IMR-90 (cell line): ENCODE data around the gene CAPN5. TPM values are rescaled to one million over a fixed set of nuclear protein-coding genes. Genes with fewer than 3 reads are reported as not detected.

ENCODE experiments used
- ATAC-seq: fragments of 200-7000 bp; cut with Tn5 transposase; 2 replicates; pipeline ENCODE4 v1.9.1; 2020; ENCODE audit warnings: low read depth, mild to moderate bottlenecking, moderate library complexity
- BruUV-seq: library from RNA; stranded (reverse); fragments of 400-500 nt; replicated peaks from 2 replicates; lab custom pipeline; 2021; lab: Mats Ljungman, UMichigan
- CTCF ChIA-PET: fragments of 300-600 bp; formaldehyde crosslinking; extraction: SDS; loops from one replicate; lab custom pipeline; 2021; ENCODE audit warnings: antibody characterized with exemption; lab: Yijun Ruan, JAX
- POLR2A ChIA-PET: fragments of 300-600 bp; sonication (Branson Sonifier 250); formaldehyde crosslinking; loops from one replicate; lab custom pipeline; 2022; ENCODE audit warnings: antibody characterized with exemption; ENCODE audit not compliant: unreplicated experiment; lab: Charles Lee
- DNase-seq: peaks from one replicate; pipeline ENCODE4 v3.0.0; 2013
- H2AFZ ChIP-seq: replicated peaks from 2 replicates; pipeline ENCODE3; 2013; ENCODE audit warnings: low read length, mild to moderate bottlenecking; ENCODE audit not compliant: poor library complexity
- H2AK5ac ChIP-seq: 2 replicates; pipeline ENCODE4 v1.6.1; 2013; ENCODE audit warnings: low read depth, low read length, inconsistent platforms
- H2AK9ac ChIP-seq: replicated peaks from 2 replicates; pipeline ENCODE3; 2013; ENCODE audit warnings: mild to moderate bottlenecking, low read depth, low read length, moderate library complexity; ENCODE audit not compliant: poor library complexity
- H2BK120ac ChIP-seq: 2 replicates; pipeline ENCODE4 v1.6.1; 2013; ENCODE audit warnings: low read depth, low read length, inconsistent platforms
- H2BK15ac ChIP-seq: 3 replicates; pipeline ENCODE4 v1.6.1; 2013; ENCODE audit warnings: low read depth, low read length, inconsistent platforms
- H2BK20ac ChIP-seq: 2 replicates; pipeline ENCODE4 v1.6.1; 2013; ENCODE audit warnings: low read depth, mild to moderate bottlenecking, inconsistent platforms, low read length, moderate library complexity
- H2BK5ac ChIP-seq: 2 replicates; pipeline ENCODE4 v1.6.1; 2013; ENCODE audit warnings: mild to moderate bottlenecking, low read depth, low read length, inconsistent platforms; ENCODE audit not compliant: poor library complexity, severe bottlenecking
- H3K14ac ChIP-seq: replicated peaks from 2 replicates; pipeline ENCODE4 v1.6.1; 2013; ENCODE audit warnings: low read depth, low read length, inconsistent platforms
- H3K18ac ChIP-seq: 2 replicates; pipeline ENCODE4 v1.6.1; 2013; ENCODE audit warnings: low read depth, low read length, control low read depth
- H3K23ac ChIP-seq: 2 replicates; pipeline ENCODE4 v1.6.1; 2013; ENCODE audit warnings: low read depth, low read length, inconsistent platforms
- H3K27ac ChIP-seq: 2 replicates; pipeline ENCODE4 v1.5.1; 2013; ENCODE audit warnings: mild to moderate bottlenecking, control low read depth, low read length; ENCODE audit not compliant: insufficient read depth
- H3K27me3 ChIP-seq: 2 replicates; pipeline ENCODE4 v1.6.1; 2013; ENCODE audit warnings: low read length; ENCODE audit not compliant: control insufficient read depth, insufficient read depth
- H3K36me3 ChIP-seq: 2 replicates; pipeline ENCODE4 v1.6.1; 2013; ENCODE audit warnings: low read length, mixed read lengths; ENCODE audit not compliant: control insufficient read depth, insufficient read depth
- H3K4ac ChIP-seq: 2 replicates; pipeline ENCODE4 v1.6.1; 2013; ENCODE audit warnings: low read depth, low read length, inconsistent platforms
- H3K4me1 ChIP-seq: 2 replicates; pipeline ENCODE4 v1.6.1; 2013; ENCODE audit warnings: low read length, mixed read lengths; ENCODE audit not compliant: control insufficient read depth, insufficient read depth
- H3K4me2 ChIP-seq: 2 replicates; pipeline ENCODE4 v1.6.1; 2013; ENCODE audit warnings: low read depth, mild to moderate bottlenecking, control low read depth, low read length, moderate library complexity
- H3K4me3 ChIP-seq: 2 replicates; pipeline ENCODE4 v1.5.1; 2013; ENCODE audit warnings: low read depth, mild to moderate bottlenecking, control low read depth, low read length, moderate library complexity; ENCODE audit not compliant: insufficient read depth
- H3K56ac ChIP-seq: 2 replicates; pipeline ENCODE4 v1.6.1; 2013; ENCODE audit warnings: low read length, inconsistent platforms; ENCODE audit not compliant: insufficient read depth; ENCODE audit errors: extremely low read depth
- H3K79me1 ChIP-seq, 2 experiments: 2 replicates each; pipeline ENCODE4 v1.6.1; 2013; ENCODE audit warnings: low read length in 2 of 2, inconsistent platforms in 1 of 2, low read depth in 1 of 2
- H3K9ac ChIP-seq: 2 replicates; pipeline ENCODE4 v1.6.1; 2013; ENCODE audit warnings: low read depth, low read length, control low read depth
- H3K9me1 ChIP-seq: 2 replicates; pipeline ENCODE4 v1.6.1; 2013; ENCODE audit warnings: low read length, inconsistent platforms; ENCODE audit not compliant: insufficient read depth
- H3K9me3 ChIP-seq: 2 replicates; pipeline ENCODE4 v1.6.1; 2013; ENCODE audit warnings: low read length; ENCODE audit not compliant: control insufficient read depth, insufficient read depth
- H4K20me1 ChIP-seq: 2 replicates; pipeline ENCODE4 v1.6.1; 2013; ENCODE audit warnings: low read length, inconsistent platforms; ENCODE audit not compliant: insufficient read depth
- H4K5ac ChIP-seq: 2 replicates; pipeline ENCODE4 v1.6.1; 2013; ENCODE audit warnings: mild to moderate bottlenecking, low read depth, low read length, control low read depth
- H4K8ac ChIP-seq, 2 experiments: 2 replicates each; pipeline ENCODE4 v1.6.1; 2013; ENCODE audit warnings: low read depth in 2 of 2, low read length in 2 of 2, control low read depth in 1 of 2, inconsistent platforms in 1 of 2
- H4K91ac ChIP-seq: 2 replicates; pipeline ENCODE4 v1.6.1; 2013; ENCODE audit warnings: low read depth, low read length, inconsistent platforms; ENCODE audit not compliant: insufficient read depth
- BHLHE40 ChIP-seq: fragments of 150-350 bp; IDR thresholded peaks from 2 replicates; pipeline ENCODE4 v1.6.1; 2016; ENCODE audit warnings: mild to moderate bottlenecking, low read depth, low read length
- CEBPB ChIP-seq: IDR thresholded peaks from 2 replicates; pipeline ENCODE4 v1.6.1; 2012; ENCODE audit warnings: low read depth, low read length, improper control_type of control experiment
- CHD1 ChIP-seq: IDR thresholded peaks from 2 replicates; pipeline ENCODE4 v1.6.1; 2012; ENCODE audit warnings: low read depth, low read length, improper control_type of control experiment
- CTCF ChIP-seq: conservative IDR thresholded peaks from 2 replicates; pipeline ENCODE4 v1.5.1; 2012; ENCODE audit warnings: mild to moderate bottlenecking, low read depth, low read length, improper control_type of control experiment
- ELK1 ChIP-seq: fragments of 150-350 bp; IDR thresholded peaks from 2 replicates; pipeline ENCODE4 v1.6.1; 2016; ENCODE audit warnings: low read depth, mild to moderate bottlenecking, low read length, moderate library complexity, borderline replicate concordance
- FOS ChIP-seq: fragments of 150-350 bp; IDR thresholded peaks from 2 replicates; pipeline ENCODE4 v1.6.1; 2016; ENCODE audit warnings: low read depth, low read length
- MAFK ChIP-seq: IDR thresholded peaks from 2 replicates; pipeline ENCODE4 v1.6.1; 2012; ENCODE audit warnings: low read depth, low read length, improper control_type of control experiment
- MAZ ChIP-seq: IDR thresholded peaks from 2 replicates; pipeline ENCODE4 v1.6.1; 2012; ENCODE audit warnings: low read depth, mild to moderate bottlenecking, low read length, improper control_type of control experiment, moderate library complexity, borderline replicate concordance
- MXI1 ChIP-seq: IDR thresholded peaks from 2 replicates; pipeline ENCODE4 v1.6.1; 2012; ENCODE audit warnings: low read depth, mild to moderate bottlenecking, low read length, moderate library complexity, borderline replicate concordance
- NFE2L2 ChIP-seq: fragments of 150-350 bp; IDR thresholded peaks from 2 replicates; pipeline ENCODE4 v1.6.1; 2016; ENCODE audit warnings: low read depth, mild to moderate bottlenecking, low read length
- POLR2A ChIP-seq: IDR thresholded peaks from 2 replicates; pipeline ENCODE4 v1.6.1; 2012; ENCODE audit warnings: mild to moderate bottlenecking, low read depth, low read length
- RAD21 ChIP-seq: IDR thresholded peaks from 2 replicates; pipeline ENCODE4 v1.6.1; 2012; ENCODE audit warnings: low read length, improper control_type of control experiment
- RCOR1 ChIP-seq: IDR thresholded peaks from 2 replicates; pipeline ENCODE4 v1.6.1; 2012; ENCODE audit warnings: mild to moderate bottlenecking, low read length, improper control_type of control experiment; ENCODE audit not compliant: insufficient replicate concordance
- RFX5 ChIP-seq: IDR thresholded peaks from 2 replicates; pipeline ENCODE4 v1.8.0; 2012; ENCODE audit warnings: low read depth, mild to moderate bottlenecking, low read length, moderate library complexity
- USF2 ChIP-seq: fragments of 150-350 bp; IDR thresholded peaks from 2 replicates; pipeline ENCODE4 v1.6.1; 2017; ENCODE audit warnings: mild to moderate bottlenecking, antibody characterized with exemption, low read length, low read depth
- WGBS, 2 experiments: methylation state at CpG; one replicate each; pipeline versions ENCODE4 v1.1.5 to v1.1.7; 2013; ENCODE audit warnings: missing lambda C conversion rate in 2 of 2; ENCODE audit not compliant: insufficient read length in 1 of 2; ENCODE audit errors: extremely low coverage in 2 of 2; 5-methylcytosine and 5-hydroxymethylcytosine counted together
- dilution Hi-C: fragments of 300-500 bp; cut with HindIII; formaldehyde crosslinking; loops from one replicate; pipeline ENCODE4 v1.14.3; 2018; ENCODE audit warnings: low sequenced_read_pairs; ENCODE audit not compliant: unreplicated experiment
- in situ Hi-C: fragments of 300-500 bp; cut with MboI; formaldehyde crosslinking; loops from 3 replicates; pipeline ENCODE4 v1.14.3; 2019; ENCODE audit warnings: low sequenced_read_pairs, inconsistent platforms, mixed read lengths
- intact Hi-C: fragments of 100-400 bp; cut with micrococcal nuclease; formaldehyde crosslinking; loops from 2 replicates; pipeline ENCODE4 v1.10.0; 2022
- polyA plus RNA-seq, 3 experiments: library from polyadenylated mRNA; depleted of rRNA; stranded (reverse); fragments of >200 nt; gene quantifications; 2 replicates each; pipeline ENCODE4 v1.2.3, GENCODE V29; 2012; ENCODE audit warnings: low replicate concordance in 1 of 3
- total RNA-seq: library from RNA; depleted of rRNA; stranded (reverse); fragments of >200 nt; gene quantifications from 2 replicates; pipeline ENCODE4 v1.2.3, GENCODE V29; 2012

Gene CAPN5
- total and polyA plus RNA-seq, 2 of the 4 experiments (the other 2 are of a cell fraction): 8.1 to 24.0 TPM

GRCh38 chr11:77142091-77142975 lies 75.6 kb downstream of the CAPN5 start:
- Histone ChIP-seq H2AK9ac (no peak overlapping the region), H3K4ac (no peak overlapping the region), H3K27ac (no peak overlapping the region), H3K4me3 (no peak overlapping the region), H3K9me3 (no peaks in the 10 kb centered on the region), H3K56ac (no peak overlapping the region), H2AFZ (no peak overlapping the region), H2BK20ac (no peak overlapping the region), H4K5ac (no peak overlapping the region), H2BK5ac (no peak overlapping the region), H3K18ac (no peak overlapping the region), H4K91ac (no peak overlapping the region), H3K9ac (no peak overlapping the region), H4K8ac (no peak overlapping the region), H3K27me3 (peaks cover 30% of the 10 kb centered on the region), H3K79me1 (no peaks in the 10 kb centered on the region), H3K14ac (no peak overlapping the region), H4K20me1 (no peaks in the 10 kb centered on the region), H2BK120ac (no peak overlapping the region), H2AK5ac (no peak overlapping the region), H3K9me1 (no peaks in the 10 kb centered on the region), H3K23ac (no peak overlapping the region), H3K4me2 (no peak overlapping the region), H3K36me3 (no peaks in the 10 kb centered on the region), H3K4me1 (no peaks in the 10 kb centered on the region), H2BK15ac (no peak overlapping the region)
- BruUV-seq: no TSS peak
- ChIA-PET CTCF (interaction anchor here (0.6 kb wide), 1 partner anchor 65 kb away, joined by 5 read pairs; no protein-coding TSS in a partner anchor), POLR2A (no interaction called here)
- ATAC-seq: no peak
- in situ Hi-C loops (no loop called here), intact Hi-C loops (no loop called here), dilution Hi-C loops (no loop called here)
- WGBS, 2 experiments: no CpG with 5 or more reads among the region's 11 CpGs
- no peak for DNase-seq
- TF ChIP-seq RFX5 (no peak), CHD1 (no peak), CTCF (no peak), POLR2A (no peak), USF2 (no peak), FOS (no peak), NFE2L2 (no peak), MAZ (no peak), RCOR1 (no peak), MAFK (no peak), MXI1 (no peak), ELK1 (no peak), CEBPB (no peak), RAD21 (no peak), BHLHE40 (no peak)
